GM18498 (cell line): ENCODE measurements around the gene CFAP61.
"Not testable (repeated sequence)": the region's sequence is repeated elsewhere in the genome, so short reads cannot be mapped to it uniquely, and the experiment has no call there.

Source experiments
- ATAC-seq: cut with Tn5 transposase; IDR thresholded peaks from one replicate; pipeline ENCODE4 v1.9.1; 2021; ENCODE audit warnings: mild to moderate bottlenecking, moderate library complexity; ENCODE audit not compliant: unreplicated experiment

CFAP61 gene

DNA sequence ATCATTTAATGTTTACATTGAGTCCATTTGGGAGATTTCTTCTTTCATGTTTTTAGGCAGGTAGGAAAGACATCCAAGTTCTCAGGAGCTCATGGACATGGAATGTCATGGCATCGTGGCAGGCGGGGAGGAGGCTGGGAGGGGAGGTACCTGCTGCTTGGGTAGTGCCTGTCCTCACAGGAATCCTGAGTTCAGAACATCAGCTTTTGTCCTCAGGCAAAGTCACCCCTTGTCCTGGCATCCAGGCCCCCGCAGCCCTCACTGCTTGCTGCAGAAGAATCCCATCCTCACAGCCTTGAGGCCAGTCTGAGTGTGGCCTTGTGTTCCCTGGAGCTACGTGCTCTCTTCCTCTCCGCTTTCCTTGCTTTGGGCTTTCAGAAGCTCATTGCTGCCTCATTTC is 157.4 kb downstream of the CFAP61 start:
- ATAC-seq: no peak

DNA sequence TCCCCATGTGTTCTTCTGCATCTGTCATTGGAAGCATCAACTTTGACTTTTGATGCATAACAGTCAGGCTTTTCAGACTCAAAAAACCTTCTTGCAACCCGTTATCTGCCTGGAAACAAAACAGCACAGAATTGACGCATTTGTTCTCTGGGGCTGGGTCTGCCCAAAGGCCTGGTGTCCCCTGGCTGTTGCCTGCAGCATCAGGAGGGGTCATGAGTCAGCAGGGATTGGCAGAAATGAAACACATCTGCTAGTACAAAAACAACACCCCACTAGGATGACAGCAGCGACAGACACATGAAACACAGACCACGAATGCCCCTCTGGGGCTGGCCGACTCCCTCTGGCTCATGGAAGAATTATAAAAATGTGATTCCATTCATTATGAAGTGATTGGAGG is 158.0 kb downstream of the CFAP61 start:
- no peak for ATAC-seq

DNA sequence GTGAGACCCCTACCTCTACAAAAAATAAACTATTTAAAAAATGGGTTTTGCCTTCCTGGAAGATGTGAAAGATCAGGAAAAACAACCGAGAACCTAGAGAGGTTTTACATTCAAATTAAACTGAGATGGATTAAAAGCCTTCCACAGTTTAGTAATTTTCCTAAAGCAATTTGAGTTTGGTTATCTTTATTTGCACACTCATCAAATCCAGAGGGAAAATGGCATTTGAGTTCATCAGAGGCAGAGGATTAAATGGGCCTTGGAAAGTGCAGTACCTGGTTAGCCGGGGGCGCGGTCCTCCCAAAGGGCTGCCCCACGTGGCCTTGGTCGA is 158.6 kb downstream of the CFAP61 start:
- ATAC-seq: no peak

DNA sequence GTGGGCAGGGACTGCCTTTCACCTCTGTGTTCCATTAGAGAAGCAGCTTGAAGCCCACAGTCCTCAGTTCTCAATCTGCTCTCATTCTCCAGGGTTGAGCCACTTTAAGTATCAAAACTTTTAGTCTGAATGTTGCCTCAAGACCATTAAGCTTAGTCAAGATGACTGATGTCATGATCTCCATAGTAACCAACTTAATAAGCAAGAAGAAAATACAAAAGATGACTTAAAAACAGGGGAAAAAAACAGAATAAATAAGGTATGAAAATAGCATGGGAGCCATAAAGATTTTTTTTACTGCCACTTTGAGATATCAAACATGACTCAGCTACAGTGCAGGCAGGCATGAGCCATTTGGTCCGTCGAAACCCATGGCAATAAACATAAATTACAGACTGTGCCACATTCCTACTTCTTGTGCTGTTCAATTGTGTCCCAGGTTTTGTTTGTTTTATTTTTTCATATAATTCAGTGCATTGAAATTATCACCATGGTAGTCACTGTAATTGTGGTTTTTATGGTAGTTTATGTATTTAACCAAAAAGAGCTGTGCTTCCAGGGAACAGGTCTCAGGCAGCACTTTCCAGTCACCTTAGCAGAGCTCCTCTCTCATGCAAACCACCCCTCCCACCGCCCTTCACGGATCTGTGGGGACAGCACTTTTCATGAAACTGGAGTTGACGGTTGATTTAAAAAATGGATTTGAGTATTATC is 159.1 kb downstream of the CFAP61 start:
- no peak for ATAC-seq

DNA sequence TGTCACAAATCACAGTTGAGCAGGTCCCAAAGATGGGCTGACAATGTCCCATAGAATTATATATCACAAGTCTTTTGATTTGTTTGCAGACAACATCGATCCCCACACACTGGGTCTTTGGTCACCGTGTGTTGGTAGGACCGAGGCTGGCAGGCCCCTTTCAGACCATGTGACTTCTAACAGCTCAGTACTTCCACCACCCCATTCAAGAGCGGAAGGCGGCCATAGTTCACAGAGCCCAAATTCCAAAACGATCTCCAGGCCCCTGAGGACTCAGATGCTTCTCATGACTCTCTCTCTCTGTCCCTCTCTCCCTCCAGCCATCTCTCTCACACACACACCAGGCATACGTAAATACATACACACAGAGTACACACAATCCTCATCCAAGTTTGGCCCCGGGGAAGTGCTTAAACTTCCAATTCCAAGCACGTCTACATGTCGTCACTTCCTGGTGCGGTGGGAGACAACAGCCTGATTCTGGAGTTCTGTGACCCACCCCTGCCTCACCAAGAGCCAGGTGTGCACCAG is 159.7 kb downstream of the CFAP61 start:
- ATAC-seq: no peak

DNA sequence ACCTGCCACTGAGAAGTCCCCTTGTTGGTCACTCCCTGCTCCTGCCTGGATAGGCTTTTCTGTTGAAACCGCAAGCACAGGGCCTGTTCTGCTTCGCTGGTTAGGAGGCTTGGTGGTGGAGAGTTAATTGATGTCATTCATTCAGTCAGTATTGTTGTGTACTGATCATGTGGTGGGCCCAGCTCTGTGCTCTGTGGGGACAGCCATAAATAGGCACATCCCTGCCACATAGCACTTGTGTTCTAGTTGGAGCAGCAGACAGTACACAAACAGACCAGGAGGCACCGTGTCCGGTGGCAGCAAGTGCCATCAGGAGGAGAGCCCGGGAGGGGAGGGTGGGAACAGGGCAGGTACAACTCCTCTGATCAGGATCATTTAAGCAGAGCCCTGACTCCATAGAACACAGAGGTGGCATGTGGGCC is 160.4 kb downstream of the CFAP61 start:
- ATAC-seq: no peak

DNA sequence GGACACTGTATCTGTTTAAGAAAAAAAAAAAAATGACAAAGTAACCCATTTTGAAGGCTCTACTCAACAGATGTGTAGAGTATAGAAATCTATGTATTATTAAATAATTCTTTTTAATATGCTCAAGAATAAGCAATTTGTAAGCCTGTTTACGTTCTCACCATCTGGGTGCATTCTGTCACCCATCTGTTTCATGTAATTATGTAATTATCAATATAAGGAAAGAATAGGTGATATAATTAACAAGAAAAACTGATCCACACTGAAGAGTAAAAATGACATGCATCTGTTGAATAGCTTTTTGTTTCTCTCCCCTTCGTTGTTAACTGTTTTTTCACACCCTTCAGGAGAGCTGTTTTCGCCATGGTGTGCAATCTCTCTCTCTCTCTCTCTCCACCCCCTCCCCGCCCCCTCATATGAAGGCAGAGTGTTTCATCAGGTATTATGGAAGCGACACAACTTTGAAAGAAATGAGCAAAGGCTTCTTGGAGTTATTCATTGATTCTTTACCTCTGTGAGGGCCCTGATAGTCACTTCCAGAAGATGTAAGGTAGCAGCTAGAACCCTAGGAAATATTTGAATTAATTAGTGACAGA is 161.3 kb downstream of the CFAP61 start:
- no peak for ATAC-seq

DNA sequence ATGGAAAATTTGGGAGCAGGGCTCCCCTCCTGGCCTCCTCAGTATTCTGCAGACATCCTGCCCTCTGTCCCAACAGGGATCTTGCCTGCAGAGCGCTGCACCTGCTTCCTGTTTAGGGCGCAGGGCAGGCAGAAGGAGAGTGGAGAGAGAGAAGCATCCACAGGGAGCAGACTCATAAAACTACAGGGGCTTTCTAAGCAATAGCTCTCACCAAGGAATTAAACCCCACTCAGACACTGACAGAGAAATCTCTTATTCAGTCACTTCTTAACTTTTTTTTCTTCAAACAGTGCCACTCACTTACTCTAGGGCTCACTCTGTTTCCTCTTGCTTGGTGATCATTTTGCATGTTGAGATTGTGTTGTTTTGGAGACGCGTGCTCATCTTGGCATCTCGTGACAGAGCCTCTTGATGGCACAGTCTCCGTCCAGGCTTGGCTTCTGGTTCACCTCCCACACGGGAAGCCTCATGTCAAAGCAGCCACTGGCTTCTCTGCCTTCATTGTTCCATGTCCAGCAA is 162.5 kb downstream of the CFAP61 start:
- ATAC-seq: no peak

DNA sequence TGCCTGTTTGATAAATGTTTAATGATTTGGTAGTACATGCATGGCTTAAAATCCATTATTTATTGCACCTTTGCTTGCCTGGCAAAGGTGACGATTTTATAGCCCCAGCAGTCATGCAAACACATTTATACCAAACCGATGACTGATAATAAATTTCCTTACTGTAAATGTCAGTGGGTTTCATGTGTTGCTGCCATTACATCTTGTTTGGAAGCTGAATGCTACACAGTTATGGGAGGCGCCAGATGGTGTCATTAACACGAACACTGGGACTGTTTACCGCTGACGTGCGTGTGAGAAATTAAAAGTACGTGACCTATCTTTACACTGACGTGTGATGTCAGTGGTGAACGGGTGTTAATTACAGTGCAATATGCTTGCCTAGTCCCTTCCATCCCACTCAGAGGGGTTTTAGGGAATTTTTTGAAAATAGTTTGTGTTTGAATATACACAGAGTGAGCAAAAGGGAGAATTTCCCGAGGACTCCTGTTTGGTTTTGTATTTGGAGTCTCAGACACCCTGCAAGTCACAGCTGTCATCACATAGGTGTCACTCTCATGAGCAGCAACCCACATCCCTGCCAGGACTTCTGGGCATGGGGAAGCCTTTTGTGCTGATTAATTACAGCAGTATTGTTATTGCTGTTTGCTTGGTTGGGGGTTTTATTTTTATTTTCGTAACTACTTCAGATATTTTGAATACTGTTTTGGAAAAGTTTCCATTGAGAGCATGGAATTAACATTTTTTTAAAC is 163.8 kb downstream of the CFAP61 start:
- ATAC-seq: no peak

DNA sequence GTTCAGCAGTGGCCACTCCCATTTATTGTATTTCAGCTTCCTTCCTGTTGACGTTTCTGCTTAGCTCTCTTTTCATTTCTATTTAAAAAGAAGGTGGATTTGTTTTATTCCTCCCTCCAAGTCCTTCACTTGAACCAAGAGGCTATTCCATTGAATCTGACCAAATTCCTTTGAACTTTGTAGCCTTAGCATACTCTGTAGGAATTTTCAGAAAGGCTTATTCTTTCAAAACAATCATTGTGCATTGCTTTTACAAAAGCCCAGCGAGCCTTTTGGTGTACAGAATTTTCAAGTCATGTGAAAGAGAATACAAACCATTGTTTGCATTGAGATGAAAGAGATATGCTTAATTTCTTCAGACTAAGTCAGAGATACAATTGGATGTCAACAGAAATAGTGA is 164.6 kb downstream of the CFAP61 start:
- no peak for ATAC-seq

DNA sequence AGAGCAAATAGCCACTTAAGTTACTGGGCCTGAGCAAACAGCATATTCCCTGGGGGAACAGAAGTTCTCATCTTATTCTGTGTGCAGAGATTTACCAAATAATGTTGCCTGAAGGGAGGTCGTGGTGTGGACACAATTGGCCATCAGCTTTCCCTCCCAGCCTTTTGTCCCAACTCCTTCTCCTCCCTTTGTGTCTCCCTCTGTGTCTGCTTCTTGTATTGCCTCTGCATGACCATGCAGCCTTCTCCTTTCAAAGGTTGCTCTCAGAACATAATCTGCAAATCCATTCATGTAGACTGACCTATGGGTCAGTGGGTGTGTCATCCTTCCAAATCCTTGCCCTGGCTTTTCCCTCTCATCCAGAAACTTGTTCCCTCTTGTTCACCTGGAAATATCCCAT is 165.3 kb downstream of the CFAP61 start:
- no peak for ATAC-seq

DNA sequence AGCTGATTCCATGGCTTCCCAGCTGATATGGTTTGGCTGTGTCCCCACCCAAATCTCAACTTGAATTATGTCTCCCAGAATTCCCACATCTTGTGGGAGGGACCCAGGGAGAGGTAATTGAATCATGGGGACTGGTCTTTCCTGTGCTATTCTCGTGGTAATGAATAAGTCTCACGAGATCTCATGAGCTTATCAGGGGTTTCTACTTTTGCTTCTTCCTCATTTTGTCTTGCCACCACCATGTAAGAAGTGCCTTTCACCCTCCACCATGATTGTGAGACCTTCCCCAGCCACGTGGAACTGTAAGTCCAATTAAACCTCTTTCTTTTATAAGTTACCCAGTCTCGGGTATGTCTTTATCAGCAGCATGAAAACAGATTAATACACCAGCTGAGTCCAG is 165.8 kb downstream of the CFAP61 start:
- ATAC-seq: not testable (repeated sequence)

DNA sequence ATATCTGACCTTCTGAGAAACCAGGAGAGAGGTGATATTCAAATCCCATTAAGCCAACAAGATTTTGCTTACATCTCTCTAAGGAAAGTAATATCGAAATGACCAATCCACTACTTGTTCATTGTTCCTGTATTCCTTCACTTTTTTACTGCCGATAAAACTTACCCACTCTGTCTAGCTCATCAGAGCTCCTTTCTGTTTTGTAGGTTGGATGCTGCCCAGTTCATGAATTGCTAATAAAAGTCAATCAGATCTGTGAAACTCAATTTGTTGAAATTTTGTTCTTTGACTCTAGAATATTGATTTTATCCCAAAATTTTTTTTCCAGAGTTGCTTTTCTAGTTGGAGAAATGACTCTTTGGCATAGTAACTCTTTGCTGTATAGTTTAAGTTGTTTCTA is 166.7 kb downstream of the CFAP61 start:
- ATAC-seq: no peak

DNA sequence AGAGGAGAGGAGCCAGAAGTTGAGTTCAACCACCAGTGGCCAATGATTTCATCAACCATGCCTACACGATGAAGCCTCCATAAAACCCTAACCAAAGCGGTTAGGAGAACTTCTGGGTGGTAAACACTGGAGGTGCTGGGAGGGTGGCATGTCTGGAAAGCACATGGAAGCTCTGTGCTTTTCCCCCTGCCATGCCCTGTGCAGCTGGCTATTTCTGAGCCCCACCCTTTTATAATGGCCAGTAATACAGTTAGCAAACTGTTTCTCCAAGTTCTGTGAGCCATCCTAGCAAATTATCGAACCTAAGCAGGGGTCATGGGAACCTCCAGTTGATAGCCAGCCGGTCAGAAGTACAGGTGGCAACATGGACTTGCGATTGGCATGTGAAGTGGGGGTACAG is 167.8 kb downstream of the CFAP61 start:
- no peak for ATAC-seq

DNA sequence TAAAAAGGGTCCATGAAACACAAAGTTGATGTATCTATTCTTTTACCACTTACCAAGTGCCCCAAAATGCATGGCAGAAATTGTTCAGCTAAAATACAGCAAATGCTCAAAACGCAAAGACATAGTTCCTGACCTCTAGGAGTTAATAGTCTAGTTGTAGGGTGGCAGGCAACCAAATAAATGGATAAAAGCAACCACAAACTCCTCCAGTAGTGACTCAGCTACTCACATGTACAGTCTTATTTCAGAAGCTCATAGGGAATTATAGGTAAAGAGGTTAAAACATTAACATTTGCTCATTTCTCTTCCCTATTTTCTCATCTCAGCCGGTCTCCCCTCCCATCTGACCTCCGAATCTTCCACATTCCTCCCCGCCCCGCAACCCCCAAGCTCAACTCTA is 171.6 kb downstream of the CFAP61 start:
- no peak for ATAC-seq

DNA sequence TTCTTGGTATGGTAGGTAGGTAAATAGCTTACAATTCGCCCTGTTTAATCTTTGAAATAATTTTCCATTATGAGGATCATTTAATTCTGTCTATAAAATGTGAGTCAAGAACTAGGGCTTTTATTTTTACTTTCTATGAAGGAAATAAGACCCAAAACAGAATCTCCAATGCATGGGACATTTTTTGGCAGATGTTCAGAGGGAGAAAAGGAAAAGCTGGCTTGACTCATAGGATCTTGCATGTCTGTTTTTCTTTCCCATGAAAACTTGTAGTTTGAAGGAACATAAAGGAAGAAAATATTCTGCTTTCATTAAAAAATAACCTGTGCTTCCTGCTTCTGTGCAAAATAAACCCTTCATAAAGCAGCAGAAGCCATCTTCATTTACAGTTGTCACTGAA is 172.5 kb downstream of the CFAP61 start:
- no peak for ATAC-seq

DNA sequence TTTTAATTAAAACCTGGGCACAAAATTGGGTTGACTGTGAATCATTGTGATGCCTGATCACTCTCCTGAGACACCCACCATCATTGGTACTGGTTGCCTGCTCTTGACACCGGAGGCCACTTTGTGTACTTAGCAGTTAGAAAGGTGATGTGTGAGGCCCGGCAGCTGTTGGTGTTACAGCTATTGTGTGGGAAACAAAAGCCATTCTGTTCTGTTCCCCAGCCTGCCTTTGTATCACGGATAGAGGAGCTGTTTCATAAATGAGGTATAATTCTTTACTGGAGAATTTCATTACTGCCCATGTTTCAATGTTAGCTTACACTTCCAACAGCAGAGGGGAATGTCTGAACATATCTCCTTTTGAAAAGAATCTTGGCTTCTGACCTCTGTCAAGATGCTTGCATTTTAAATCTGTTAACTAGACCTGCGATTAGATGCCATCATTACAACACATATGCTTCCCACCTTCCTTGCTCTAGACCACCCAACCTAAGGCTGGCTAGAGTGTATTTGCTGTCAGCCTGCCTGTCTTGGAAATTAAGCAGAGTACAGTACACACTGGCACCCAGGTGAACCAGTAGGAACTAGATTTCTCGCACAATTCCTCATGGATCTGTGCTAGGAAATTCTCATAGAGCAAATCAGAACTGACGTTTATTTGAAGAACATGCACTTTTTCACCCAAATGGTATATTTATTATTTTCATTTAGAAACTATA is 173.2 kb downstream of the CFAP61 start:
- ATAC-seq: no peak

DNA sequence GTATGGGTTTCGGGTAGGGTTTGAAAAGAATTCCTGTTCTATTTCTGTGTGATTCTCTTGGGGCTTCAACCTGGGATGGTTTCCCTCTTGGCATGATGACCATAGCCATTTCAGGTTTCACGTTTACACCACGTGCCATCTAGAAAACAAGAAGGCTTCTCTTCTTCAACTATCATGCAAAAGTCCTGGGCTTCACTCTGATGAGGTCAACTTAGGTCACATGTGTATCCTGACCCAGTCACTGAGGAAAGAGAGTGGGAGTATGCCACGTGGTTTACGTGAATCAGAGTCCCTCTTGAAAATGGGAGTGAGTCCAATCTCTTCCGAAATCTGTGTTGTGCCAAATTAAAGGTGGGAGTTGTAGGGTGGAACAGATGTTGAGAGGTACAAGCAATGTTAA is 174.2 kb downstream of the CFAP61 start:
- ATAC-seq: no peak

DNA sequence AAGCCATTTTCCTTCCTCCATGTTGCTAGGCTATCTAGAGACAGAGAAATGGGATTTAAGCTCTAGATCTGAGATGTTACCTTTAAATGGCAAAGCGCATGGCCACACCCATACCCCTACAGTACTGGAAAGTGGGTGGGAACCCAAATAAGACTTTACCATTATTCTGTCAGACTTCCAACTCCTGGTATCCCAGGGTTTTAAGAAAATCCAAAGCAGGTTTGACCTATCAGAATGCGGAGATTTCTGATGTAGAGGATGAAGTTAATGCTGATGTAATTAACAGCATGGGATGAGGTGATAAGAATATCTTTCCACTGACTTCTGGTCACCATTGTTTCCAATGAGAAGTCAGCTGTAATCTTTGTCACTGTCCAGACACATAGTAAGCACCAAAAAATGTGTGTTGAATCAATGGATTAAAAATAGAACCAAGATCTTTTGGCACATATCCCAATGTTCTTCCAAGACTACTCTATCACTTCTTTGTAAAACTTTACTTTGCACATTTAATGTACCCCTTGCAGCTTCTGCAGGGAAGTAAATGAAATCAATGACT is 174.8 kb downstream of the CFAP61 start:
- no peak for ATAC-seq

DNA sequence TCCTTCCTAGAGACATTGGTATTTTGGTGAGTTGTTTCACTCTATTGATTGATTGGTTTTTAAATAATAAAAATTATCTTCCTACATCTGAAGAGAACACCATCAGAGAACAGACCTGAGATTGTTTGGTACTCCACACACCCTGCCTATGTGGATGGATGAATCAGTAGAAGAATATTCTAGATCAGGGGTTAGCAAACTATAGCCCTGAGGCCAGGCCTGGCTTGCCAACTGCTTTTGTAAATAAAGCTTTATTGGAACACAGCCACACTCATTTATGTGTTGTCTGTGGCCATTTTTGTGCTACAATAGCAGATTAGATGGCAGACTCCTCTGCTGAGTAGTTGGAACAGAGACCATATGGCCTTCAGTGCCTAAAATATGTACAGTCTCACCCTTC is 176.0 kb downstream of the CFAP61 start:
- ATAC-seq: no peak

DNA sequence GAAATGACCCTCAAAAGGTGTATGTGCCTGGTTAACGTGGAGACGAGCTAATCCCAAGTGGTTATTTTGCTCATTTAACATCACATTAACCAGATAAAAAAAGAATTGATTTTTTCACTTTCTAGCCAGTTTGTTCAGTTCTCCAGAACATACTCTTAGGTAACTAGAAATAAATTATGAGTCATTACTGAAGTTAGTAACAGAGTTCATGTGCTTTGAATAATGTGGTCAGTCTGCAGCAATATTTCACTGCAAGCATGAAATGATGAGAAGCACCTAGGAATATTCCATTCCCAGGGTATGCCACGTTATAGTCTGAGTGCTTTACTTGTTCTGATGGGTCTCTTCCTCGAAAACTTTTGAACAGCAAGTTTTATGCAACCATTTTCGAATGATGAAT is 177.3 kb downstream of the CFAP61 start:
- ATAC-seq: no peak
